Small intestine (tissue), 7 donors: ENCODE data around the gene NCDN. TPM values are rescaled to one million over a fixed set of nuclear protein-coding genes. Genes with fewer than 3 reads are reported as not detected.

Source experiments
- DNase-seq, 2 donors: peaks; one replicate each; pipeline versions ENCODE4 v3.0.0 to v3.0.0-alpha.2; 2013
- FAIRE-seq: peaks from 2 replicates; lab custom pipeline; 2012; peaks lifted over from hg19 to GRCh38; lab: Jason Lieb, UNC
- H3K27ac ChIP-seq, 3 donors: one replicate each; pipeline ENCODE4 v1.5.1; 2013; ENCODE audit warnings: low read length in 2 of 3, mild to moderate bottlenecking in 2 of 3, control low read depth in 1 of 3, inconsistent platforms in 1 of 3, low read depth in 1 of 3, moderate library complexity in 1 of 3
- H3K27me3 ChIP-seq, 3 donors: one replicate each; pipeline ENCODE4 v1.6.1; 2013; ENCODE audit warnings: low read length in 3 of 3, inconsistent platforms in 1 of 3; ENCODE audit not compliant: control insufficient read depth in 3 of 3, insufficient read depth in 3 of 3
- H3K36me3 ChIP-seq, 3 donors: one replicate each; pipeline ENCODE4 v1.6.1; 2013; ENCODE audit warnings: low read length in 3 of 3, inconsistent platforms in 1 of 3, low read depth in 1 of 3, mild to moderate bottlenecking in 1 of 3, moderate library complexity in 1 of 3; ENCODE audit not compliant: control insufficient read depth in 3 of 3, insufficient read depth in 2 of 3
- H3K4me1 ChIP-seq, 3 donors: one replicate each; pipeline ENCODE4 v1.6.1; 2013; ENCODE audit warnings: low read length in 2 of 3, inconsistent platforms in 1 of 3, low read depth in 1 of 3, mild to moderate bottlenecking in 1 of 3, moderate library complexity in 1 of 3; ENCODE audit not compliant: control insufficient read depth in 3 of 3, insufficient read depth in 2 of 3
- H3K4me3 ChIP-seq, 3 donors: one replicate each; pipeline ENCODE4 v1.5.1; 2013; ENCODE audit warnings: low read length in 3 of 3, control low read depth in 1 of 3, inconsistent platforms in 1 of 3, low read depth in 1 of 3, mild to moderate bottlenecking in 1 of 3, moderate library complexity in 1 of 3
- H3K9me3 ChIP-seq, 2 donors: one replicate each; pipeline ENCODE4 v1.6.1; 2013; ENCODE audit warnings: low read depth in 1 of 2, low read length in 1 of 2; ENCODE audit not compliant: control insufficient read depth in 2 of 2, insufficient read depth in 1 of 2
- WGBS, 3 donors: extraction: QIAGEN DNeasy Blood & Tissue Kit; methylation state at CpG; one replicate each; pipeline ENCODE4 v1.1.7; 2013; 5-methylcytosine and 5-hydroxymethylcytosine counted together
- polyA plus RNA-seq, 4 donors: library from polyadenylated mRNA; stranded (reverse) in 3 of 4; unstranded in 1 of 4; fragments of 200-250 nt in 3 of 4; fragments of 120-200 nt in 1 of 4; gene quantifications; one replicate each; pipeline versions ENCODE4 v1.2.1 to v1.2.3, GENCODE V29; 2013
- donor health status: healthy with polysubstance abuse.
- donor health status: control.
- donor health status: control.
- donor health status: Bipolar disorder and iron deficiency.
- donor health status: healthy.

NCDN gene
- polyA plus RNA-seq, 4 donors: 2.4 to 10.9 (median 5.4) TPM

- no peak for FAIRE-seq
- Histone ChIP-seq H3K4me3 (no peak overlapping the region), H3K36me3 (peaks cover 0 to 20% (median 0%) of the 10 kb centered on the region in 3 donors), H3K27me3 (no peaks in the 10 kb centered on the region), H3K27ac (no peak overlapping the region), H3K9me3 (no peaks in the 10 kb centered on the region), H3K4me1 (peaks cover 0 to 11% (median 0%) of the 10 kb centered on the region in 3 donors)
- WGBS, 3 donors: 95 to 98% (median 97%) methylated on average over 9 of the region's 9 CpGs
- no peak for DNase-seq
Observed at GRCh38 chr1:35594005-35594760, 36.6 kb downstream of the NCDN start.

- peaks cover 0 to 15% (median 2%) of the 10 kb centered on the region in 3 donors for H3K36me3 ChIP-seq
- FAIRE-seq: no peak
- H3K4me3 ChIP-seq: no peak overlapping the region
- DNase-seq: no peak
- H3K27ac ChIP-seq: no peak overlapping the region
- peaks cover 0 to 11% (median 0%) of the 10 kb centered on the region in 3 donors for H3K4me1 ChIP-seq
- WGBS, 3 donors: 89 to 94% (median 90%) methylated on average over 7 of the region's 7 CpGs
- no peaks in the 10 kb centered on the region for H3K9me3 ChIP-seq
- H3K27me3 ChIP-seq: no peaks in the 10 kb centered on the region
Observed at GRCh38 chr1:35595684-35596083, 38.1 kb downstream of the NCDN start.

DNA sequence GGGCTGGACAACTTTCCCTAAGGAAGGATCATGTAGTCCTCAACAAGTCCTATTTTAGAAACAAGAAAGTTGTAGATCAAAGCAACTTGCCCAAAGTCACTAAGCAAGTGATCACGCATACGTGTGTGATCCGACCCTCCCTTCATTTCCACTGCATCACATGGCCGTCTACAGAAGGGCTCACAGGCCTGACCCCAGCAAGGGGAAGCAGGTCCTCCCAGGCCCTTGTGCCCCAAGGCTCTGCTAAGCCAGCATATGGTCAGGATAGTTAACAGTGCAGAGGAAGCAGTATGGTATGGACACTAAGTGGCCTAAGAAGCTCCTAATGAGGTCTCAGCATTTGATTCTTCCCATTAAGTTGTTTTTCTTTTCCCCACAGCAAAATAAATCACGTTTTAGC, 40.3 kb downstream of the NCDN start:
- Histone ChIP-seq H3K4me1 (peaks cover 0 to 6% (median 0%) of the 10 kb centered on the region in 3 donors), H3K9me3 (no peaks in the 10 kb centered on the region), H3K27me3 (no peaks in the 10 kb centered on the region), H3K4me3 (no peak overlapping the region), H3K36me3 (peaks cover 2 to 21% (median 6%) of the 10 kb centered on the region in 3 donors), H3K27ac (no peak overlapping the region)
- FAIRE-seq (no peak), DNase-seq (no peak)
- 89 to 92% (median 90%) methylated on average over 5 of the region's 5 CpGs for WGBS, 3 donors

GRCh38 chr1:35598895-35599294, 41.3 kb downstream of the NCDN start:
- Histone ChIP-seq H3K27me3 (no peaks in the 10 kb centered on the region), H3K27ac (no peak overlapping the region), H3K4me3 (no peak overlapping the region), H3K36me3 (peaks cover 7 to 31% (median 10%) of the 10 kb centered on the region in 3 donors), H3K4me1 (no peaks in the 10 kb centered on the region), H3K9me3 (no peaks in the 10 kb centered on the region)
- DNase-seq (no peak), FAIRE-seq (no peak)
- 73 to 77% (median 75%) methylated on average over 2 of the region's 2 CpGs for WGBS, 3 donors

DNA sequence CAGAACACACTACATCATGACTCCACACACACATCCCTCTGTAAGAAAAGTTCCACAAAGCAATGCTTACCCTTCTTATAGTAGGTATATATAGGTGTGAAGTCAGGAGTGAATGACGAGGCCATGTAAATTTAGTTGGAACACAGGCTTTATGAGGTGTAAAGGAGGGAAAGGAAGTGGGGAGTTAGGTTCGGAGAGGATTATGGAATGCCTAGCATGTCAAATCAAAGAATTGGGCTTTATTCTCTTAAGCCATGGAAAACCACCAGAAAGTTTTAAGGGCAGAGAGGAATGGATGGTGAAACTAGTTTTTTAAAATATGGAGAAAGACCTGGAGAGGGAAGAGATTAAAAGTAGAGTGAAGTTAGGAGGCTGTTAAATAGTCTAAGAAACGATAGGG, 41.8 kb downstream of the NCDN start:
- WGBS, 3 donors: 84 to 93% (median 86%) methylated on average over 3 of the region's 3 CpGs
- no peak for DNase-seq
- no peak overlapping the region for H3K4me3 ChIP-seq
- no peak for FAIRE-seq
- H3K36me3 ChIP-seq: peaks cover 8 to 32% (median 10%) of the 10 kb centered on the region in 3 donors
- no peaks in the 10 kb centered on the region for H3K27me3 ChIP-seq
- no peaks in the 10 kb centered on the region for H3K9me3 ChIP-seq
- H3K27ac ChIP-seq: no peak overlapping the region
- H3K4me1 ChIP-seq: no peaks in the 10 kb centered on the region

GRCh38 chr1:35600593-35600992, 43.0 kb downstream of the NCDN start:
- Histone ChIP-seq H3K4me1 (no peaks in the 10 kb centered on the region), H3K9me3 (no peaks in the 10 kb centered on the region), H3K4me3 (no peak overlapping the region), H3K27me3 (no peaks in the 10 kb centered on the region), H3K27ac (no peak overlapping the region), H3K36me3 (peaks cover 10 to 37% (median 15%) of the 10 kb centered on the region in 3 donors)
- DNase-seq (no peak), FAIRE-seq (no peak)
- 96 to 99% (median 97%) methylated on average over 3 of the region's 3 CpGs for WGBS, 3 donors

GRCh38 chr1:35603468-35603867, 45.9 kb downstream of the NCDN start:
- FAIRE-seq (no peak), DNase-seq (no peak)
- Histone ChIP-seq H3K27ac (no peak overlapping the region), H3K27me3 (no peaks in the 10 kb centered on the region), H3K36me3 (peaks cover 11 to 41% (median 16%) of the 10 kb centered on the region in 3 donors), H3K4me3 (no peak overlapping the region), H3K4me1 (no peaks in the 10 kb centered on the region), H3K9me3 (no peaks in the 10 kb centered on the region)
- whole genome bisulfite sequencing, 3 donors: 59 to 68% (median 63%) methylated on average over 3 of the region's 3 CpGs

GRCh38 chr1:35603941-35604340, 46.3 kb downstream of the NCDN start:
- Histone ChIP-seq H3K36me3 (peaks cover 11 to 40% (median 20%) of the 10 kb centered on the region in 3 donors), H3K4me1 (no peaks in the 10 kb centered on the region), H3K4me3 (no peak overlapping the region), H3K9me3 (no peaks in the 10 kb centered on the region), H3K27ac (no peak overlapping the region), H3K27me3 (no peaks in the 10 kb centered on the region)
- DNase-seq (no peak), FAIRE-seq (no peak)
- 72 to 86% (median 83%) methylated on average over 4 of the region's 4 CpGs for WGBS, 3 donors
